ENCODE measurements around the gene FOXP4.

- no peak for TF ChIP-seq CTCF (IDR thresholded peaks at IDR 0.05; ENCODE audit: low read depth, low read length, missing input control)
- no peak for TF ChIP-seq YY1 (IDR thresholded peaks at IDR 0.05)
- TF ChIP-seq RAD21 (IDR thresholded peaks at IDR 0.05), result no peak
Measured at GRCh38 chr6:41638002-41638934, 92.1 kb downstream of the FOXP4 start, which contains the start of gene MDFI.

Data from liver (tissue), 3 donors.